Measurements from ENCODE around the gene LTBP3. TPM values are rescaled to one million over a fixed set of nuclear protein-coding genes. Genes with fewer than 3 reads are reported as not detected.

The LTBP3 gene
- total RNA-seq, 1 experiment from 2014 or later, result 10.6 TPM

DNA sequence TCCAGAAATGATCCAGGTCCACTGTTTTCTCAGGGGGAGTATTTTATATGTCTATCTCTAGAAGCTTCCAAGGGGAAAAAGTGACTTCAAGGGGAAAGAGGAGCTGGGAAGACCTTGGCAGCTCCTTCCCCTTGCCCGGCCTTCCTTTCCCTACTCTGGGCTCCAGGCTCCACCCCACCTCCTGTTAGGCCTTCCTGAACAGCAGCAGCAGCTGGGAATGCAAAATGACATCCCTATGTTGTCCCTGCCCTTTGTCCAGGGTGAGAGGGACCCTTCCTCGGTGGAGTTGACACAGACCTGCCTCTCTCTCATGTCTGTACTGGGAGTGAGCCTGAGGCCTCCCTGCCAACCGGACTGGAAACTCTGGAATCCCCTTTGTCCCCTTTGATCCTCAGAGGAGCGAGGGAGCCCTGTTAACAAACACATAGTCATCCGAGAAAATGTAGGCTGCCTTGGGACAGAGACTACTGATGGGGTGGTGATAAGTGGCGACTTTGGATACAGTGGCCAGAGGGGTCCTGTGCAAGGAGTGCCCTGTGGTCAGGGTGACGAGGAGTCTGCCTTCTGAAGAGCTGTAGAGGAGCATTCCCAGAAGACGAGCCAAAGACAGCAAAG is 68.3 kb downstream of the LTBP3 start:
- peak overlapping the region; percentile 7; the same call in 1 of the 2 replicates for H3K4ac ChIP-seq (ENCODE audit: low read depth, low read length)
- peak overlapping the region; percentile 16 for H2BK12ac ChIP-seq (ENCODE audit: insufficient read length, low read depth, low read length)
- no peaks in the 10 kb centered on the region for H4K20me1 ChIP-seq (ENCODE audit: control insufficient read depth, insufficient read depth, insufficient read length)
- Mint-ChIP-seq H3K9me3 (no peaks in the 10 kb centered on the region; a peak in 1 of 5 replicates), H3K4me3 (peak overlapping the region in 1 of 2 experiments; percentile 78; a peak in 3 of 5 replicates), H3K27me3 (ENCODE audit: low read depth) (peaks cover 2% of the 10 kb centered on the region; the same call in 1 of the 2 replicates), H3K36me3 (ENCODE audit: insufficient read depth in 1 of 3, low read depth in 3 of 3) (no peaks in the 10 kb centered on the region; a peak in 1 of 7 replicates), H3K27ac (peak overlapping the region; percentile 46 to 100 (median 100); a peak in 6 of 7 replicates), H3K4me1 (peaks cover 87 to 92% of the 10 kb centered on the region in 2 experiments)
- no peak overlapping the region for H3K4me2 ChIP-seq (ENCODE audit: insufficient read depth, insufficient read length, low read length)
- no peaks in the 10 kb centered on the region for H3K9me3 ChIP-seq (ENCODE audit: control insufficient read depth, low read depth, low read length)
- DNase-seq, result peak; percentile 53
- WGBS (ENCODE audit: extremely low coverage, insufficient read length, low lambda C conversion rate), result no CpG with 5 or more reads among the region's 8 CpGs
- H3K79me2 ChIP-seq (ENCODE audit: insufficient read depth, low read length), result no peaks in the 10 kb centered on the region
- peaks cover 36% of the 10 kb centered on the region for H3K4me1 ChIP-seq (ENCODE audit: insufficient read depth, low read length)
- peak overlapping the region; percentile 89 for H3K18ac ChIP-seq (ENCODE audit: insufficient read length, low read depth, low read length)
- H2BK120ac ChIP-seq (ENCODE audit: low read depth, low read length, poor library complexity, severe bottlenecking), result no peak overlapping the region
- H2AK5ac ChIP-seq (ENCODE audit: insufficient read length, low read length), result peak overlapping the region; percentile 6
- peak overlapping the region; percentile 38 for H4K91ac ChIP-seq (ENCODE audit: insufficient read length, low read depth, low read length)
- no peak overlapping the region for H4K8ac ChIP-seq (replicated peaks; ENCODE audit: insufficient read length, low read depth, low read length)
- no peak overlapping the region for H3K9ac ChIP-seq (ENCODE audit: extremely low read depth, insufficient read length, low read length)
- no peaks in the 10 kb centered on the region for H3K27me3 ChIP-seq (ENCODE audit: insufficient read depth, low read length)
- peaks cover 13% of the 10 kb centered on the region for H3K23me2 ChIP-seq (ENCODE audit: insufficient read length, low read depth, low read length, poor library complexity, severe bottlenecking)
- no peak overlapping the region for H2AFZ ChIP-seq (ENCODE audit: low read length)
- H3T11ph ChIP-seq (ENCODE audit: low read length), result no peak overlapping the region
- H4K5ac ChIP-seq (ENCODE audit: insufficient read length, low read depth, low read length), result no peak overlapping the region
- H2BK5ac ChIP-seq (ENCODE audit: insufficient read length, low read length), result no peak overlapping the region
- H3K56ac ChIP-seq (ENCODE audit: insufficient read length, low read depth, low read length), result no peak overlapping the region
- H2BK15ac ChIP-seq (ENCODE audit: low read depth, low read length), result no peak overlapping the region
- H3K14ac ChIP-seq (ENCODE audit: insufficient read depth, low read length), result peak overlapping the region; percentile 98
- no peak overlapping the region for H2BK20ac ChIP-seq (ENCODE audit: low read depth, low read length, poor library complexity, severe bottlenecking)
- TF ChIP-seq, protein P1, sequence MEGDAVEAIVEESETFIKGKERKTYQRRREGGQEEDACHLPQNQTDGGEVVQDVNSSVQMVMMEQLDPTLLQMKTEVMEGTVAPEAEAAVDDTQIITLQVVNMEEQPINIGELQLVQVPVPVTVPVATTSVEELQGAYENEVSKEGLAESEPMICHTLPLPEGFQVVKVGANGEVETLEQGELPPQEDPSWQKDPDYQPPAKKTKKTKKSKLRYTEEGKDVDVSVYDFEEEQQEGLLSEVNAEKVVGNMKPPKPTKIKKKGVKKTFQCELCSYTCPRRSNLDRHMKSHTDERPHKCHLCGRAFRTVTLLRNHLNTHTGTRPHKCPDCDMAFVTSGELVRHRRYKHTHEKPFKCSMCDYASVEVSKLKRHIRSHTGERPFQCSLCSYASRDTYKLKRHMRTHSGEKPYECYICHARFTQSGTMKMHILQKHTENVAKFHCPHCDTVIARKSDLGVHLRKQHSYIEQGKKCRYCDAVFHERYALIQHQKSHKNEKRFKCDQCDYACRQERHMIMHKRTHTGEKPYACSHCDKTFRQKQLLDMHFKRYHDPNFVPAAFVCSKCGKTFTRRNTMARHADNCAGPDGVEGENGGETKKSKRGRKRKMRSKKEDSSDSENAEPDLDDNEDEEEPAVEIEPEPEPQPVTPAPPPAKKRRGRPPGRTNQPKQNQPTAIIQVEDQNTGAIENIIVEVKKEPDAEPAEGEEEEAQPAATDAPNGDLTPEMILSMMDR (conservative IDR thresholded peaks at IDR 0.05), result no peak
- H3K79me1 ChIP-seq (ENCODE audit: insufficient read depth, low read depth, low read length, poor library complexity, severe bottlenecking), result no peaks in the 10 kb centered on the region
- H3K27ac ChIP-seq (ENCODE audit: insufficient read length, low read depth, low read length), result peak overlapping the region; percentile 95
- no peak overlapping the region for H3K23ac ChIP-seq (ENCODE audit: insufficient read length, low read depth, low read length)

All from H9 (cell line).